Right ventricle myocardium inferior (tissue), 1 donor: ENCODE data around the gene SNPH. TPM values are rescaled to one million over a fixed set of nuclear protein-coding genes. Genes with fewer than 3 reads are reported as not detected.

Source experiments
- ATAC-seq: fragments of 200-7000 bp; cut with Tn5 transposase; one replicate; pipeline ENCODE4 v1.9.1; 2020; ENCODE audit warnings: mild to moderate bottlenecking, moderate library complexity
- DNase-seq: peaks from one replicate; pipeline ENCODE4 v3.0.0; 2021; ENCODE audit errors: missing footprints
- intact Hi-C: fragments of 100-400 bp; cut with DNase I; formaldehyde crosslinking; loops from one replicate; pipeline ENCODE4 v1.11.0; 2022
- total RNA-seq: library from RNA; stranded (reverse); fragmentation: NEBNext Ultra II Directional; extraction: Animal tissue kit (Norgen Biotek cat#: 25700); gene quantifications from one replicate; pipeline ENCODE4 v1.2.1, GENCODE V29; 2021
- donor health status: DM: no; HTN: yes; CAD: no; lungs with severe emphysema.

The SNPH gene
- total RNA-seq, 1 donor from 2014 or later = 8.5 TPM

- ATAC-seq = no peak
- intact Hi-C loops = no loop called here
- no peak for DNase-seq
Measured at GRCh38 chr20:1315804-1316203, 49.7 kb downstream of the SNPH start.

DNA sequence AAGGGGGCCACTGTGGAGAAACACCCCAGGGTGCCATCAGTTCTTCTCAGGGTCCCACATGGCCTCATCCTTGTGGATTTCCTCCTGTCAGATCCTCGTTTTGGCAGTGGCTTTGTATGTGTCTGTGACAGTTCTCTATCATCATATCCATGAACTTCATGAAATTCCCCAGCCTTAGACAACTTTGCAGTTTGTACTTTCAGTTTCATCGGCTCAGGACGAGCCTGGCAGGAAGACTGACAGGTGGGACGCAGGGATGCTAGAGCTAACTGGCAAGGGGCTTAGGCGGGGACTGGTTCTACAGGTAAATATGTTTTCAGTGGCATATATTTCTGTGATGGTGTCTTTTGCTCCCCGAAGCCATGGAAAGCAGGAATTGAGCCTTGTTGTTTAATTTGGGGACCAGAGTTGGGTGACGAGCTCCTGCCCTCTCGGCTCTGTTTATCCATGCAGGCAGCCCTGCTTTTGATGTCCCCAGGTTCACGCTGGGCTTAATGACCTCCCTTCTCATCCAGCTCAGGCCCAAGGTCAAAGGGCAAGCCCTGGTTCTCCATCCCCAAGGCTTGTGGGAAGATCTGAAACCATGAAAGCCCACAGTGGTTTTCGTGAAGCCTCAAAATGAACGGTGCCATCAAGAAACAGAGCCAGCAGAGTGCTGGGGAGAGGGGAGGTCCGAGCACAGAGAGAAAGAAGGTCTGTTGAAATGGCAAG, 51.6 kb downstream of the SNPH start:
- no peak for DNase-seq
- intact Hi-C loops = no loop called here

GRCh38 chr20:1319051-1319450, 53.0 kb downstream of the SNPH start:
- no peak for DNase-seq
- intact Hi-C loops = no loop called here
- ATAC-seq = no peak

More for the DNA sequence above, 51.6 kb downstream of the SNPH start:
- ATAC-seq = no peak

GRCh38 chr20:1319462-1319861, 53.4 kb downstream of the SNPH start:
- ATAC-seq (no peak), DNase-seq (no peak)
- intact Hi-C loops = no loop called here

- no peak for ATAC-seq
- intact Hi-C loops = no loop called here
- no peak for DNase-seq
Measured at GRCh38 chr20:1320016-1320415, 53.9 kb downstream of the SNPH start.

GRCh38 chr20:1320902-1321653, 55.0 kb downstream of the SNPH start:
- intact Hi-C loops = no loop called here
- ATAC-seq (no peak), DNase-seq (no peak)

DNA sequence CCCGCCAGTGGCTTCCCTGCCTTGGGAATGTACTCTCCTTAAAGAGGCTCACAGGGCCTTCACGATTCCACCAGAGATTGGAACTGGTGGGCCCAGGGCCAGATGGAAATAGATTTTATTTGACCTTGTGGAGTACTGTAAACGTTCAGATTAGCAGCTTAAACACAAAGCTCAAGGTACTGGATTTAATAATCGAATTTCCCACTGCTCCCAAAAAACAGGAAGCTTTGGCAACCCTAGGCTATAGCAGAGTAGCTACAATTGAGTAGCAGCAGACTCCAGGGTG, 55.5 kb downstream of the SNPH start:
- no peak for DNase-seq
- no peak for ATAC-seq
- intact Hi-C loops = no loop called here

- ATAC-seq = no peak
- intact Hi-C loops = no loop called here
Measured at GRCh38 chr20:1322511-1323245, 56.6 kb downstream of the SNPH start.

DNA sequence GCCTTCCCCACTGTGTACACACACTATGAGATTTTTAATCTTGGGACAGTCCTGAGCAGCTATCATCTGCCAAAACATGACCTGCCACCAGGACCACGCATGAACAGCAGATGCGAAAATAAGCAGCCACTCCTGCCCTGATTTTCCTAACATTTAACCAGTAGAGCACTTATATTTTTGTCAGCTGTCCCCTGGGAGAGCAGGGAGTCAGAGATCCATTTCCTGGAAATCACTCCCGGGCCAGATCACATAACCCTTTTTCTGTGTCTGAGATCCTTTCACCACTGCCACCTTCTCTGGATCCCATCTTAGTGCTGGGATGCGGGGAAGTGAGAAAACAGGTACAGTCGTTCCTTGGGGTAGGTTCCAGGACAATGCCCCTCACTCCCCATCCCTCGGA, 57.2 kb downstream of the SNPH start:
- intact Hi-C loops = no loop called here
- no peak for DNase-seq
- no peak for ATAC-seq

More at GRCh38 chr20:1322511-1323245, 56.6 kb downstream of the SNPH start:
- DNase-seq = no peak

DNA sequence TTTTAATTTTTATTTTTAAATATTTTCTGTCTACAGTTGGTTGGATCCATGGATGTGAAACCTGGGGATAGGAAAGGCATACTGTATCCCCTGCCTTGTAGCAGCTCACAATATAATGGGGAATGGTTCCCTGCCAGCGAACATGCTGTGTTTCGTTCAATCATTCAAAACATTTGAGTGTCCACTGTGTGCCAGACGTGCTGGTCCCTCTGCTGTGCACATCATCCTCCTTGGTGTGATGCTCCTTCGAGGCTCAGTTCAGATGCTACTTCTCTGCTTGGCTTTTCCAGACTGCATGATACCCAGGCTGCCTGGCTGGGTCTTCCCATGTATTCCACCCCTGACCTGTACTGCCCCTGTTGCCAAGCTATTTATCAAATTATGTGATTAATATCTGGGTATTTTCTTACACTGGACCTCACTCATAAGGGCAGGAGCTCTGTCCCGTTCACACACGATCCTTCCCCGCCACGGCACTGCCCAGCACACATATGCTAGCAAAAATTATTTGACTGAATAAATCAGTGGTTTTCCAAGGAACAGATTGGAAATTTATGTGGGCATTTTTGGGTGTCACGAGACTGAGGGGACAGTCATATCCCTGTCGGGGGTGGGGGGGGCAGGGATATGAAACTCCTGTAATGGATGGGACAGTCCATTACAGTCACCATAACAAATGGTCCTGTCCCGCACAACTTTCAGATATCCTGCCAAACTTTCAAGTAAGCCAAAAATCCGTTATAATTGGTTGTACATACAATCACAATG, 57.9 kb downstream of the SNPH start:
- intact Hi-C loops = loop anchor here (2.0 kb wide), 1 partner anchor 69 kb away; the partner anchor contains the start of gene FKBP1A
- DNase-seq (no peak), ATAC-seq (no peak)

GRCh38 chr20:1324598-1325172, 58.6 kb downstream of the SNPH start:
- intact Hi-C loops = loop anchor here (2.0 to 5.0 kb wide), 2 partner anchors 68 to 143 kb away; partner anchors contain the start of genes FKBP1A and NSFL1C
- ATAC-seq (no peak), DNase-seq (no peak)

DNA sequence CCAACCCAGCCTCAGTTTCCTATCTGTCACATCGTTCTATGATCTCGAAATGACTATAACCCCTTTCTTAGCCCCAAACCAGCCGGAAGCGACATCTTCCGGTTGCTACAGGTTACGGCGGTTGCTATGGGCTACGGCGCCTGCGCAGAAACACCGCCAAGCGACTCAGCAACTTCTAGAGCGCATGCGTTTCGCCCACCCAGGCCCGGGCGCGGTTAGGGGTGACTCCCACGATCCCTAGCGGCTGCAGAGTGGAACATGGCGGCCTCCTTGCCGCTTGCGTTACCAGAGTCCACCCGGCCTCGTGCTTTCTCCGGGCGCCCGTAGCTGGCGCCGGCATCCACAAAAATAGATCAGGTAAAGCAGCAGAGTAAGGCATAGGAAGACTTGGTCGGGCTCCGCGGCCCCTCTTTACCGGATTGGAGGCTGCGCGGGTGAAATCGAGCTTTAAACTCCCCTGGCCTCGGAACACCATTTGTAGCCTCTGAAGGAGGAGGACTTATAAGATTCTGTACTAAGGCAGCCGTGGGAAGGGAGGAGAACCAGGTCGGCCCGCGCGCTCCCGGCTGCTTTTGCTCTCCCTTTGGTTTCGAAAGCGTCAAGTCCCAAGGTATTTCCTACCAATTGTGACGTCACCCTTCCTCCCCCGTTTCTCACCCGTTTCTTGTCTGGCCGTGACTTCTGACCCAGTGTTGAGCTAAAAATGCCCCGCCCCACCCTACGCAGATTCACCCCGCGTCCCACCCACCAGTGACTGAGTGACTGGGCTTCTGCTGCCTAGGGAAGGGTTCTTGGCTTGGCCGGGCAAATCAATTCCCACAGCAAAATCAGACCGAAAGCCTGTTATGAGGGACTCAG, 59.3 kb downstream of the SNPH start:
- DNase-seq (peak; percentile 99), ATAC-seq (peak; percentile 95)
- intact Hi-C loops = loop anchor here (2.0 to 5.0 kb wide), 2 partner anchors 67 to 142 kb away; partner anchors contain the start of genes FKBP1A and NSFL1C

DNA sequence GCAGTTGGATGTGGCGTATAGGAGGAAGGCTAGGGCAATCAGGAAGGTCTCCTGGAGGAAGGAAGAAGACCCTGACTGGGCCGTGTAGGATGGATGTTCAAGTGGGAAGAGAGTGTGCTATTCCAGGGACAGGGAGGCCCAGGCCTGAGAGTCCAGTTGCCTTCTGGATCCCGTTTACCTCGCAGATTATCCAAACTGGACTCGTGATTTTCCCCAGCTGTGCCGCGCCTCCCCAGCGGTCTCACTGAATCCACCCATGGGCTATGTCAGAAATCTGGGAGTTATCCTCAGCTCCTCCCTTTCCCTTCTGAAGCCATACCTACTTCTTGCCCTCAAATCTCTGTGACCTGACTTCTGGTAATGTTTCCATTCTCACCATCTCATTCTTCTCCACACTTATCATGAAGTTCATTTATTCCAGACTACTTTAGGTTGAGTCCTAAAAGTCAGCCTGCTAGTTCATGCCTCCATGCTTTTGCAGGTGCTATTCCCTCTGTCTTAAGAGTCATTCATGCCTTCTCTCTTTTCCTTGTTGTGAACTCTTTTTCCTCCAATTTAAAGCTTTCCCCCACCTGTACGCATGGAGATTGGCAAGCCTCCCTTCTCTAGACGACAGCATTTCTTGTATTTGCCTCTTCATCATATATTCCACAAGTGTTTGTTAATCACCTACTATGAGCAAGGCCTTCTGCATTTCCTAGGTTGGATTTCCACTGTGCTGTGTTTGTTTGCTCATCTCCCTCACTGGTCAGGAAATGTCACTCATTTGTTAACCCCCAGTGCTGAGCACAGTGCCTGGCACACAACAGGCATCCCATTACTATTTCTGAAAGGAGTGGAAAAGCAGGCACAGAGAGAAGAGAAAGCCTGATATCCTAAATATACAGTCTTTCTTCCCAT, 60.2 kb downstream of the SNPH start:
- DNase-seq = no peak
- peak; percentile 29 for ATAC-seq
- intact Hi-C loops = loop anchor here (5.0 kb wide), 1 partner anchor 141 kb away; the partner anchor contains the start of gene NSFL1C

DNA sequence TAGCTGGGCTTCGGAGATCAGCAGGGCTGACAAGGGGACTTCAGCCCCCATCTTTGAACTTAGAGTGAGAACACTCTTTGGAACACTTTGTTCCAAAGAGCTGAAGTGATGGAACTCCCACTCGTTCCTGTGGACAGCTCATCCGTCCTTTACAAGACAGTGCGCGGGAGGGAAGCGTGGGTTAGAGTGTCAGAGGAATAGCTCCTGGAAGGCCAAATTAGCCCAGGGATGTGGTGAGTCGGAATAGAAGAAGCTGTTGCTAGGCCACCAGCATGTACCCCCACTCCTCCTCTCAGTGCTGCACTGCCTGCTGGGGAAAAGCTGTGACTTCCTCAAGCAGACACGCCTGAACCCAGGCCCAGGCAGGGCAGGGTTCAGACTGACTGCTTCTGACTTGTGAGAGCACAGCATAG, 61.2 kb downstream of the SNPH start:
- intact Hi-C loops = loop anchor here (5.0 kb wide), 1 partner anchor 140 kb away; the partner anchor contains the start of gene NSFL1C
- DNase-seq = no peak
- no peak for ATAC-seq

DNA sequence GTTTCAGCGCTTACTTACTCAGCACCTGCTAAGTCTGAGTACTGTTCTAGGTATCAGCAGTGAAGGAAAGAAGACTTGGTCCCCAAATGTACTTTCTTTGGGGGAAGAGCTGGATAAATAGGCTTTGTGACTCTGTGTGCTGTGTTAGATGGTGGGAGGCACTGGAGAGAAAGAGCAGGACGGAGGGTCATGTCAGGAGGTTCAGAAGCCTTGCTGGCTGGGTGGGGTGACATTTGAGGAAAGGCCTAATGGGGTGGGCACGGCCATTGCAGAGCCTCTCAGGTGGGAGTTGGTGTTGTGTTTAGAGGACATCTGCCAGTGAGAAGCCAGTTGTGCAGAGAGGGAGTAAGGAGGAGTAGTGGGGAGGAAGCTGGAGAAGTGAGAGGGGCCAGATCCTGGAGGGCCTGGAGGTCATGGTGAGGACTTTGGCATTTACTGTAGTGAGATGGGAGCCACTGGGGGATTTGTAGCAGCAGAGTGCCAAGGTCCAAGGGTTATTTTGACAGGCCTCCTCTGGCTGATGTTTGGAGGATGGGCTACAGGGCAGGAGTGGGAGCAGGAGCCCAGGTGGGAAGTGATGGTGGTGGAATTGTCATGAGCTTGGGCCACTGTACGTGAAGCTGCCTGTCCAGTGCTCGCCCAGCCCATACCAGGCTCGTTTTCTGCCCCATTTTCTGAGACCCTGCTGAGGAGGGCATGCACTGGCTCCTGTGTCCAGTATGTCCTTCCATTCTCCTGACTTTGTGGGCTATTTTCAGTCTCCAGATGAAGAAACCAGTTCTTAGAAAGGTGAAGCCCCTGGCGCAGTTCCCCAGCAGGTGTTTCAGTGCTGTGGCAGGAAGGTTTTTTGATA, 62.0 kb downstream of the SNPH start:
- ATAC-seq = no peak
- no peak for DNase-seq
- intact Hi-C loops = loop anchor here (5.0 kb wide), 1 partner anchor 139 kb away; the partner anchor contains the start of gene NSFL1C
